Measurements from ENCODE around the gene HERC2.
"Not testable (repeated sequence)": the region's sequence is repeated elsewhere in the genome, so short reads cannot be mapped to it uniquely, and the experiment has no call there.

Gene HERC2

DNA sequence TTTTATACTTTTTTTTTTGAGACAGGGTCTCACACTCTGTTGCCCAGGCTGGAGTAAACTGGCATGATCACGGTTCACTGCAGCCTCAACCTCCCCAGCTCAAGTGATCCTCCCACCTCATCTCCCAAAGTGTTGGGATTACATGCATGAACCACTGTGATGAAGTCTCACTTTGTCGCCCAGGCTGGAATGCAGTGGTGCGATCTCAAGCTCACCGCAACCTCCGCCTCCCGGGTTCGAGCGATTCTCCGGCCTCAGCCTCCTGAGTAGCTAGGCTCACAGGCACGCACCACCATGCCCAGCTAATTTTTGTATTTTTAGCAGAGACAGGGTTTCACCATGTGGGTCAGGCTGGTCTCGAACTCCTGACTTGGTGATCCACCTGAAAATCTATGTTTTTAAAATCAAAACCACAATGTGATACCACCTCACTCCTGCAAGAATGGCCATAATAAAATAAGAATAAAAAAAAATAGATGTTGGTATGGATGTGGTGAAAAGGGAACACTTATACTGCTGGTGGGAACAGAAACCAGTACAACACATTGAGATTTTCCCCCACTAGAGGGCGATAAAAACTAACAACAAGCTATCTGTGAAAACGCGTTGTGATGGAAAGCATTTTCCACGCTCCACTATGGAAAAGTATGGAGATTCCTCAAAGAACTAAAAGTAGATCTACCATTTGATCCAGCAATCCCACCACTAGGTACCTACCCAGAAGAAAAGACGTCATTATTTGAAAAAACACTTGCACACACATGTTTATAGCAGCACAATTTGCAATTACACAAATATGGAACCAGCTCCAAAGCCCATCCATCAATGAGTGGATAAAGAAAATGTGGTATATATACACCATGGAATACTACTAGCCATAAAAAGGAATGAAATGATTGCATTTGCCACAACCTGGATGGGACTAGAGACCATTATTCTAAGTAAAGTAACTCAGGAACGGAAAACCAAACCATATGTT, 196.0 kb downstream of the HERC2 start:
- DNase-seq, result peak; percentile 47

DNA sequence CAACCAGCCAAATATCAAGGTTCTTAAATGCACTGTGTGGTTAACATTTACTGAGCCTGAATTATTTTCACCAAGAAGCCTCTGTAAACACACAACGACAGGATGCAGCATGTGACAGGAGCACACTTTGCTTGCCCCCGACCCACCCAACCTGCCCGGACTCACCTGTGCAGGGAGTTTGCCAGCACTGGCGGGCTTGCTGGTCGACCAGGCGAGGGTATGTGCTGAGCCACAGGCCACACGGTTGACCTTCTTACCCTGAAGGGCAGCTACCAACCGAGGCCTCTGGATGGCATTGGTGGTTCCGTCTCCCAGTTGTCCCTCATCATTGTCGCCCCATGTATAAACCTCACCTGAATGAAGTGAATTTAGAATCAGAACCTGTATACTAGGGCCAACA, 197.1 kb downstream of the HERC2 start:
- no peak for DNase-seq

DNA sequence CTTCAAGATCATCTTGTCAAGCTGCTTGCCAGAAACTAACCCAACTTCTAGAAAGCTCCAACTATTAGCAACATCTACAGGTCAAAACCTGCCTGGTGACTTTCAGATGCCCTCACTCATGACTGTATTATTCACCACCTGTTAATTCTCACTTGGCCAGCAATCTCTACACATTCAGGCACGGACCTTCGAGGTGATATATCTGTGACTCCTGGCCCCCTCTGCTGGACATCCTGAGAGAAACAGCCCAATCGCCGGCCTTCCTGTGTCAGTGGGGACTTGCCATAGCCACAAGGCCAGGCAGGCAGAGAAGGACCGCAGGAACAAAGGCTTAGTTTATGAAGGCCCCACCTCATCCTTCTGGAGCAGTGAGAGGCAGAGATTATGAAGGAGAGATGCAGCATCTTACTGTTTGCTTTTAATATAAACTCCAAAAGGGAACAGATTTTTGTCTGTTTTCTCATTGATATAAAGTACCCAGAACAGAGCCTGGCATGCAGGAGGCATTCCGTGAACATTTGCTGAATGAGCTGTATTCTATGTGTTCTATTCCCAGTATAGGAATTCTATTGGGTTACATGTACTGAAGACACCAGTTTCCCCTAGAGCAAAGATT, 198.5 kb downstream of the HERC2 start:
- peak; percentile 51 for DNase-seq

DNA sequence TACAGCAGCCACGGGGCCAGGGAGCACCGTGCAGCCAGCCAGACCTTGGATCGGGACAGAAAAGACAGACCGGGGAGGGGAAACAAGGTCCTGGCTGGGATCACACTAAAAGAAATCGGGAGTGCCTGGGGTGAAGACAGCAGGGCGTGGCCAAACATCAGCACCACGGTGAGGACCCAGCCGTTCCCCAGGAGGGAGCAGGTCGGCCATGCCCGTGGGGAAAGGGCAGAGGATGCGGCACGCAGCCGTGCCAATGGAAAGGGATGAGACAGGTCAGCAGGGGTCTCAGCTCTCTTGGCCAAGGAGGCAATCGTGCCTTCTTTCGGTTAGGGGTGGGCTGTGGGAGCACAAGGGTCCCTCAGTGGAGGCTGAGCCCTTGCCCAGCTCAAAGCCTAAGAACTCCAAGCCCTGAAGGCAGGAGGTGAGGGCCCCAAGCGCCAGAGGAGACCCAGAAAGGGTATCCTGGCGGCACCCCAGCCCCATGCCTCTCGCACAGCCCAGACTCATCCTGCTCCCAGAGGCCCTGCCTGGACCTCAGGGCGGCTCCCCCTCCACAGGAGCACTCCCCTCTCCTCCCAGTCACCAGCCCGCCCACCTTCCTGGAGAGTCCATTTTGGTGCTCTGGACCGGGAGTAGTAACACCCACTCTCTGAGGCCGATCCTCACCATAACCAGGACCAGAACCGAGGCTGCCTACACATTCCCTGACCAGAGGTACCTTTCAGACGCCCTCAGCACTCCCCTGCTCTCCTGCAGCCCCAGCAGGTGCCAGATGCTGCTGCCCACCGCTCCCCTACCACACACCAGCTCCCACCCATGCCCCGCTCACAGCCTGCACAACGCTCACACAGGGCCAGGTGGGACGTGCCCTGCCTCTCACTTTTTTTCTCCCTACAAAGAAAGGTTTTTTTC, 199.7 kb downstream of the HERC2 start:
- DNase-seq, result no peak

DNA sequence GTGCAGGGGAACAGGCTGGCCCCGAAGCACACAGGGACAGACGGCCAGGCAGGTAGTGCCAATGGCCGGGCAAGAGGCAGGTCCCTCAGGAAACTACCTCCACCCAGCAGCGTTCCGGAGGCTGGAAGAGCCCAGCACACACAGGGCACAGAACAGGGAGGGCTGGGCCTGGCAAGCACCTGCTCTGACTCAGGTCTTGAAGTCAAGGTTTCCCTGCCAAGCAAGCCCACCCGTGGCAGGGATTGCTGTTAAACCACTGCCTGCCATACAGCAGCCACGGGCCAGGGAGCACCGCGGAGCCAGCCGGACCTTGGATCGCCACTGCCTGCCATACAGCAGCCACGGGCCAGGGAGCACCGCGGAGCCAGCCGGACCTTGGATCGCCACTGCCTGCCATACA, 200.4 kb downstream of the HERC2 start:
- DNase-seq, result not testable (repeated sequence)

DNA sequence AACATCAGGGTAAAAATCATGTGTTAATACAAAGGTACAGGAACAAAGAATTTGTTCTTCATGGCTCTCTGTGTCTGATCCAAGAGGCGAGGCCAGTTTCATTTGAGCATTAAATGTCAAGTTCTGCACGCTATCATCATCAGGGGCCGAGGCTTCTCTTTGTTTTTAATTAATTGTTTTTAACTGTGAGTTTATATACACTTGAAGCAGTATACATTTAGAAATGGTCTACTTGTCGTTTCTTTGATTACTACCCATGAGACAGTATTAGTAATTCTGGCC, 201.7 kb downstream of the HERC2 start:
- no peak for DNase-seq

DNA sequence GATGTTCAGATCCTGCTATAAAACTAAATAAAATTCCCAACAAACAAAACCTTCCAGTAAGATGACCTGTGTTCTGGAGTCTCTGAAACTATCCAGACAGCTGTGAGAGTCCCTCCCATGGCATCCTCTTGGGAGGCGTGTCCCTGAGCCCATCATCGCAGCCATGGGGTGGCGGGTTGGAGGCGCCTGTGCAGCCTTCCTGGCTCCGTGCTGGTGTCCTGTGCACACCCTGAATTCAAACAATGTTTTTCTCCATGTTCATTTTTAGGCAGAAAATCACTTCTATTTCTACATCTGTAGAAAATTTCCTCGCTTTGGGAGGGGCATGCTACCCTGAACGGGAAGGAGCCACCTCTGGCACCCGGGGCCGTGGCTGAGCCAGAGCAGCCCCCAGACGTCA, 203.4 kb downstream of the HERC2 start:
- DNase-seq, result no peak

DNA sequence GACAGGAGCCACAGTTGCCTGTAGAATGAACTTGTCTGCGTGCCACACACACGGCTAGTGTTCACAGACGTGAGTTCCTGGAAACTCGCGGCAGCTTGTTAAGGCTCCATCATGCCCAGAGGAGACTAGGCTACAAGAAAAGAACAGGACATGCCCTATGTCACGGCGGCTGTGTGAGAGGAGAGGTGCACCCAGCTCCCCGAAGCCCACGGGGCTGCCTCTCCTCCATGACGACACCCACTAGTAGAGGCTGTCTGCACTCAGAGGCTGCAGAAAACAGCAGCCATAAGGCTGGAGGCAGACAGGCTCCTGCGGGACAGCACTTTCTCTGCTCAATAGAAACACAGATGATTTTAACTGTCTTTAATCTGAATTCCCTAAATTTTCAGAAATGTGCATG, 203.9 kb downstream of the HERC2 start:
- DNase-seq, result no peak

DNA sequence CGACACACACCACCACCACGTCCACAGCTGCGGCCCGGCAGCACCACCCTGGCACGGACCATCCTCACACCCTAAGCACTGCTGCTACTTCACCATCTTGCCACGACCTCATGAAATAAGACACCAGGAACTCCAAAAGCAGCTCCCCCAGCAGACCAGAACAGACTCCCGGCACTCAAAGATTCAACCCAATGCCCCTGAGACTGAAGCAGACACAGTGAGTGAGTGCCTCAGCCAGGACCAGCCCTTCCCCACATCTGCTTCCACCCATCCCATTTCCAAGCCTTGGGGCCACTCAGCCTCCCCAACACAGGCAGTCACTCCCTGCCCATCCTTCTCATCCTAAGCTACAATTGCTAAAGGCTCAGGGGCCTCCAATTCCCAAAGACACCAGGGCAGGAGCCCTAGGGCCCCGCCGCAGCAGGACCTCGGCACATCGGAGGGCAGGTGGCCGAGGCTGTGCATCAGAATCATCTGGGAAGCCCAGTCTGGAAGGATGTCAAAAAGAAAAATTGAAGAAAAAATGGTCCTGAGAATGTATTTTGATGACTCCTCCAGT, 204.5 kb downstream of the HERC2 start:
- DNase-seq, result no peak

DNA sequence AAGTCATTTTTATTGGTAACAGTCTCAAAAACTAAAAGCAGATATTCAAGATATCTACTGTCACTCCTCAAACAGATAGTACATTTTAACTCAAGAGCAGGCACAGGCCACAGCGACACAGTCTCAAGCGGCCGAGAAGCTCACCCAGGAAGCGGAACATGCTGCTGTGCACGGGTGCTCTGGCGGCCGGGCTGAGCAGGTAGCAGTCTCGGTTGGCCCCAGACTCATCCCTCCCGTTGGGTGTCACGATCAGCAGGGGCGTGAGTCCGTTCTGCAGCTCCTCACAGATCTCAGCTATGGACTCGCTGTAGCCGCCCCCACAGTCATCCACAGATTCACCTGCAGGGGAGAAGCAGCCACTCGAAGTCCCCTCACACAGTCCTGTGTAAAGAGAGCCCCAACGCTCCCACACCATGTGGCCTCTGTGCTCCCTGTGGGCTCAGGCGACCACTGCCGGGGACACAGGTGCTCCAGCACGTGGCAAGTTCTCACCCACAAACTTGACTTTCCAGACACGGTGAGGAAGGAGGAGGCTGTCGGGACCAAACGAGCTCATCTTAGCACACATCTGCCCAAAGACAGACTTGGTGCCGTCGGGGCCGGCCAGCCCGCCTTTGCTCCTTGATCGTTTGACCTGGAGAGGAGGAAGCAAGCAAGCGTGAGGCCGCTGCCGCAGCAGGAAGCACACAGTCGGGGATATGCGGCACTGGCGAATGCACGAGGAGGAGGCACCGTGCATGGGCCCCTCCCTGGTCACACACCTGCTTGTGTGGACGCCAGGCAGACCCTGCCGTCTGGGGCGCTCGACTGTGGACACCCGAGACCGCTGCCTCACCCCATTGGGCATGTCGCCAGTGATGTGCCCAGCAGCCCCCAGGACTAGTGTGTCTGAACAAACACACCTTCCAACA, 205.2 kb downstream of the HERC2 start:
- no peak for DNase-seq

DNA sequence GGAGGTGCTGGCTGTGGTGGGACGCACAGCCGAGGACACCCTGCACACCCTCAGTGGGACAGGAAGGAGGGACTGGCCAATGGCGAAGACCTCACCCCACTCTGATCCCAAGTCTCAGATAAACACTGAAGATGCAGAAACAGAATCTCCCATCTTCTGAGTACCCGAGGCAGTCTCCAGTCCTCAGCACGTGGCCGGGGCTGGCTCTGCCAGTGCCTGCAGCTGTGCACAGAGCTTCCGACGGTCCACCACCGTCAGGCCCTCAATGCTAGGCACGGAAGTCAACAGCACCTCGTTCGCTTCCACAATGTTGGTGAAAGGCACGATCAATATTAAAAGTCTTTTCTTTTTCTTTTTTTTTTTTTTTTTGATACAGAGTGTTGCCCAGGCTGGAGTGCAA, 206.1 kb downstream of the HERC2 start:
- no peak for DNase-seq

DNA sequence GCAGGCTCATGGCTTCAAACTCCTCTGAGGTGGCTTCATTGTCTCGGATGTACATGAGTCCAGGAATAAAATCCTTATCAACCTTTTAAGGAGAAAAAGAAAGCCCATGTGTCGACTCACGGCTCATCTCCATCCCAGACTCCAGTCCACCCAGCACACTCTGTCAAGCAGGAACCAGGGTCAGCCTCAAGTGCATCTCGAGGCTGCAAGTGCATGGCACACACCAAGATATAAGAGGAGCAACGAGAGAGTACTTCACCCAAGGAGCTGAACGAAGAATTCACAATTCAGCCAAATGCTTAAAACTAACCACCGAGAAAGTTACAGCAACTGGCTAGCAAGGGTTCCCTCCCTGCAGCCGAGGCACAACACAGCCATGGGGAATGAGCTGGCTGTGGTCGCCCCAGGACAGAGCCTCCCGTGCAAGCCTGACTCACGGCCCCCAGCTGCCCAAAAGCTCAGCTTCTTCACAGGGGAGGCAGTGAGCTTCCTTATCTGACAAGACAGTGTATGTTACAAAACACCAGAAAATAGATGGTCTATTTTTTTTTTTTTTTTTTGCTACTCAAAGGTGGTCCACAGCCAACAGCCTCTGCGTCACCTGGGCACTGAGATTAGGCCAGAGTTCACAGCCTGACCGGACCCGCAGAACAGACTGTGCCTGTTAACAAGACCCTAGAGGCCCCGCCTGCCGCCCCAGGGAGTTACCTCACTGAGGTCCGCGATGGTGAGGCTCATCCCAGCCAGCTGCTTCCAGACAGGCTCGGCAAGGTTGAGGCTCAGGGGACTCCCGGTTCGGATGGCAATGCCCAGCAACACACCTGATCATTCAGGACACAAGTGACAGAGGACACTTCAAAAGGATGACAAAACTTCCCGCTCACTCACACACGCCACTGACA, 207.0 kb downstream of the HERC2 start:
- no peak for DNase-seq

DNA sequence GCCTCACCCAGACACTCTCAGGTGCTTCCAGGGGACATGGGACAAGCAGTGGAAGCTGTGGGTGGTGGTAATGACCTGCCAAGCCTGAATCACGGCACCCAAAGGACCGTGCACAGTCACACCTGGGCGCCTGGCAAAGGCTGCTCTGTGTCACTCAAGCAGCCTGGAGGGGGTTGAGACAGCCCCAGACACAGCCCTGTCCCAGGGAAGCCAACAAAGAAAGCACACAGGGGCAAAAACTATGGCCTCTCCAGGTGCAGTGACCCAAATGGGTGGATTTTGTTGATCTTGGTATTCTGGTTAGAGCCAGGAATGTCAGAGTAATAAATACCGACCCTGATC, 207.9 kb downstream of the HERC2 start:
- no peak for DNase-seq

DNA sequence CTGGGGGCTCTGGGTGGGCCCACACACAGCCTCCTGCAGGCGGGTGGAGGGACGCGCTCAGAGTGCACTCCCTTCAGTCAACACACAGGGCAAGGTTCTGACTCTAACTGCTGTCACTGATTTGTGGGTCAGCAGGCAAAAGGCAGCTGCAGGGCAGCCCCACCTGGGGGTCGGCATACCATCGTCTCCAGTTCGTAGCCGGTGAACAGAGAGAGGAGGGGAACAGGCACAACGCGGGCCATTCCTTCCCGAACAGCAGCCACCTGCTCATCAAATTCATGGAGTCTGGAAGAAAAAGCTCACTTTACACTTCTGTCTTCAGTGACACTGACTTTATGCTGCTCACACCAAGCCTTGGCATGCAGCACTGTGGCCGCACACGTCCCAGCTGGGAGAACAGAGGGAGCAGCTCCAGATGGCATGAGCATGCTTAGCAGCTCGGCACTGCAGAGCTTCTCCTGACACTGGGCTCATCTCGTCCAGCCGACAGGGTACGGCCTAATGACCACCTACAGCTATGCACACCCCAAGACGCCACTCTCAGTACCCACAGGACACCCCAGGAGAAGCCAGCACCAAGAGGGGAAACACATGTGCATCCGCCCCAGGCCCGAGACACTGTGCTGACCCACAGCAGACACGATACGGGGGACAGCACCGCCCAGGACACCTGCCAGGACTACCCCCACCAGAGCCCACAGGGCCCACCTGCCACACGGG, 208.4 kb downstream of the HERC2 start:
- DNase-seq, result no peak

DNA sequence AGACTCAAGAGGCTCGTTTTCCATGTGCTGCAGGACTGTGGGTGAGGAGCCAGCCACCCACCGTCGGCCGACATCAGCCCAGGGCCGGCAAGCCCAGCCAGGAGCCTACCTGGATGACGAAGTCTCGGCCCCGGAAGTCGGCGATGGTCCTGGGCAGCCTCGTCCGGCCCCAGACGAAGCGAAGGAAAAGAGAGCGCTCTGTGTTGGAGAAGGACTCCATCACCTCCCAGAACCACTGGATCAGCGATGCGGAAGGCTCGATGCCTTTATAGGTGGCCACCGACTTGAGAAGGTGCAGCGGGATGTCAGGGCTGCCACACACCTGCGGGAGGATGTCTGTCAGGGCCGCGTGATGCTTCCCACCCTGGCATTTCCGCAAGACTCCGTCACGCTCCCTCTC, 209.0 kb downstream of the HERC2 start:
- no peak for DNase-seq

DNA sequence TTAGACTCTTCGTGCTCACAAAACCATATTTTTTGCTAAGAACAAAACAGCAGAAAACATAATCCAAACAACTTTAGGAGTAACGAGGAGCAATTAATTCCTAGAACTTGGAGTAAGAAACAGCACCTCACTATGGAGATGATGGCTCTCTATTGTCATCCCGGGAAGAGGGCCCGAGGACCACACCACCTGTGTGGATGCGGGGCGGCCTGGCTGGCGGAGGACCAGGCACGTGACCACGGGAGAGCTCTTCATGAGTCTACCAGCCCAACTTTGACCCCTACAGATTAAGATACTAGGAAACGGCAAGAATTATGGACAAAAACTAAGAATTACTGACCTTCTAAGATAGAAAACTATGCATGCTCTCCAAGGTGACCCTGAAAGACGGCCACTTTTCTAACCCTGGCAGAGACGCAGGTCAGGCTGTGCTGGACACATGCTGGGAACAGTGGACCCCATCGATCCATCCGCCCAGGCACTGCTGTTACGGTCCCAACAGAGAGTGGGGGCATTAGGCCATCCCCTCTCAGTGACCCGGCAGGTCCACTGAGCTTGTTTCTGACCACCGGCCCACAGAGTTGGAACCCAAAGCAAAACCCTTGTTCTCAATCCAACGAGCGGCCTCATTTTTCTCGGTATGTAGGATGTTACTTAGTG, 209.7 kb downstream of the HERC2 start:
- no peak for DNase-seq

DNA sequence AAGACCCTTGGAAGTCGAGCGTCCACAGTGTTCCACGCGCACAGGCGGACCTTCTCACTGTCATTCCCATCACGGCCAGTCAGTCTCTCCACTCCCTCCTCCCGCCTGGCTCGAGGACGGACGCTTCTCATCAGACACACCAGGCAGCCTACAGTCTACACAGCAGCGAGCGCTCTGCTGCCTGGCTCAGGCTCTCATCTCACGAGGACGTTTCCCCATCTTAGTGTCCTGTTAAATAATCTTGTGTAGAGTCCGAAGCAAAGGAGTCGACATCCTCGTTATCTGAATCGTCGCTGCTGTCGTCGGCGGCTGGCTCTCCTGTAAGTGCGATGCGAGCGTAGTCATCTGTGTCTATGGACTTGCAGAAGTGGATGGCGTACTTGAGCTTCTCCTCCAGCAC, 210.4 kb downstream of the HERC2 start:
- DNase-seq, result no peak

DNA sequence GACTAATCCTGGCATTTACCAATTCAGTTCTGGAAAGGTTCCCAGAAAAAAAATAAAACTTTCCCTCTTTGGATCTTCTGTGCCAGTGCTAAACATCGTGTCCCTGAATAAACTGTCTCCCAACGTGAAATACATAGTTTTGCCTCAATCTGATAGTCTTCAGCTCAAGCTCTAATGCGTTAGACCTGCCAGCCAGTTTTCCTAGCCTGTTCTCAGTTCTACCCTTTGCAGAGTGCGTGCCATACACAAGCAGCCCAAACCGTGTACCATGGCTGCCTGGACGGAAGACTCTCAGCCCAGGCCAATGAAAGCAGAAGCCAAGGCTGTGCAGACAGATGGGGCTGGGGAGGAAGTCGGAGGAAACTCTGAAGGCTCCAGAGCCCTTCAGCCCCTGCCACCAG, 211.5 kb downstream of the HERC2 start:
- DNase-seq, result no peak

DNA sequence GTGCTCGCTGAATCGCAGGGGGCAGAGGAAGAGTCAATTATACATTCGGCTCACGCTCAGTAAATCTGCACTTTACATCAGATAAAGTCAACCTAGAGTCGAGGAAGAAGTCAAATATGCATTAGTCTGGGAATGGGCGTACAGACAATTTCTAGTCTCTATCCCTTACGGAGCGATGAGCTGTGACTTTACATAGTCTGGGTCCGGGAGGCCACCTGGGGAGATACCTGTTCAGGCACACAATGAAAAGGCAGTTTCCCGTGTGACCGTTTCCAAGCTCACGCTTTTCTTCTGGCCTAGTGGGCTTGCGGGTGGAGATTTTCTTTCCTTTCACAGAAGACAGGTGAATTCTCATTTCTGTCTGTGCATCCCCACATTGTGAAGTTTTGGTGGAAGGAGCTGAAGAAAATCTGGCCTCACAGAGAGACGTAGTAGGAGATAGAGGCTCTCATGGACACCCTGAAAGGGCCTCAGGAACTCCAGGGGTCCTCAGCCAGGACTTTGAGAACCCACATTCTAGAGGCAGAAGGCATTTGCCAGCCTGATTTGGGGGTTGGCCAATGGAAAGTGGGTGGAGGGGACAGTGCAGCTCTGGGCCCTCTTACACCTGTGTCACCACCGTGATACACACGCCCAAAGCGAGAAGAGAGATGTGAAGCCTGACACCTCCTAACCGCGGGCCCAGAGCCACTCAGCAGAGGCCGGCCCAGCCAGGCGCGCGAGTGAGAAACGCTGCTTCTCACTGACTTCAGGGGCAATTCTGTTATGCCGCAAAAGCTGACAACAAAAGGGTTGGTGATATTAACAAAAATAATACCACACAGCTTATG, 212.1 kb downstream of the HERC2 start:
- DNase-seq, result no peak

Measured in MV-4-11 (cell line).